Activated CD8-positive, alpha-beta memory T cell treated with anti-CD3 and anti-CD28 coated beads for 48 hours (primary cell): ENCODE results near the gene ROR1.

Experiments used
- DNase-seq, 3 experiments: peaks; one replicate each; pipeline ENCODE4 v3.0.0-alpha.2; 2020; ENCODE audit warnings: low read depth in 2 of 3, low spot score in 2 of 3

ROR1 gene

GRCh38 chr1:63967901-63968300 lies 194.1 kb downstream of the ROR1 start:
- DNase-seq: no peak

GRCh38 chr1:63968663-63969440 lies 195.0 kb downstream of the ROR1 start:
- DNase-seq: no peak

- DNase-seq: no peak
Measured at GRCh38 chr1:63969441-63969901, 195.7 kb downstream of the ROR1 start.

- no peak for DNase-seq
Measured at GRCh38 chr1:63971557-63971956, 197.7 kb downstream of the ROR1 start.

- no peak for DNase-seq
Measured at GRCh38 chr1:63973005-63973419, 199.2 kb downstream of the ROR1 start.

GRCh38 chr1:63974966-63975365 lies 201.1 kb downstream of the ROR1 start:
- no peak for DNase-seq

- no peak for DNase-seq
Measured at GRCh38 chr1:63975481-63975880, 201.7 kb downstream of the ROR1 start.

GRCh38 chr1:63976006-63976405 lies 202.2 kb downstream of the ROR1 start:
- DNase-seq: no peak

- no peak for DNase-seq
Measured at GRCh38 chr1:63977466-63977865, 203.6 kb downstream of the ROR1 start.

- no peak for DNase-seq
Measured at GRCh38 chr1:63980740-63981407, 207.1 kb downstream of the ROR1 start.

GRCh38 chr1:63981408-63981773 lies 207.6 kb downstream of the ROR1 start:
- no peak for DNase-seq

GRCh38 chr1:63982201-63982600 lies 208.4 kb downstream of the ROR1 start:
- DNase-seq: no peak

- no peak for DNase-seq
Measured at GRCh38 chr1:63983391-63984256, 209.8 kb downstream of the ROR1 start.

GRCh38 chr1:63984257-63984929 lies 210.6 kb downstream of the ROR1 start:
- DNase-seq: no peak

GRCh38 chr1:63984930-63985290 lies 211.1 kb downstream of the ROR1 start:
- no peak for DNase-seq

GRCh38 chr1:63987014-63987627 lies 213.3 kb downstream of the ROR1 start:
- no peak for DNase-seq

- DNase-seq: no peak
Measured at GRCh38 chr1:63987628-63988024, 213.8 kb downstream of the ROR1 start.

GRCh38 chr1:63988941-63989340 lies 215.1 kb downstream of the ROR1 start:
- DNase-seq: no peak

GRCh38 chr1:63991685-63992084 lies 217.9 kb downstream of the ROR1 start:
- DNase-seq: no peak

- no peak for DNase-seq
Measured at GRCh38 chr1:64000021-64000420, 226.2 kb downstream of the ROR1 start.

GRCh38 chr1:64001038-64001437 lies 227.2 kb downstream of the ROR1 start:
- DNase-seq: no peak
